OCI-LY7 (cell line): ENCODE data around the gene LRFN2. TPM values are rescaled to one million over a fixed set of nuclear protein-coding genes. Genes with fewer than 3 reads are reported as not detected.

Experiments
- BruUV-seq: library from RNA; stranded (reverse); fragments of 400-500 nt; replicated peaks from 2 replicates; lab custom pipeline; 2021; lab: Mats Ljungman, UMichigan
- CTCF ChIA-PET: fragments of 300-600 bp; sonication (Branson Sonifier 250); formaldehyde crosslinking; loops from one replicate; lab custom pipeline; 2022; ENCODE audit warnings: antibody characterized with exemption; ENCODE audit not compliant: unreplicated experiment; lab: Charles Lee
- POLR2A ChIA-PET: fragments of 300-600 bp; sonication (Branson Sonifier 250); formaldehyde crosslinking; loops from one replicate; lab custom pipeline; 2022; ENCODE audit warnings: antibody characterized with exemption; lab: Charles Lee
- DNase-seq: peaks from one replicate; pipeline ENCODE4 v3.0.0-alpha.2; 2015; ENCODE audit warnings: low spot score
- H2AFZ ChIP-seq: fragments of 200-600 bp; sonication (generic), shearing (Covaris generic); 2 replicates; pipeline ENCODE4 v1.6.1; 2014; ENCODE audit warnings: mild to moderate bottlenecking, antibody characterized with exemption, low read length, moderate library complexity
- H3K27ac ChIP-seq: fragments of 200-600 bp; sonication (generic); 2 replicates; pipeline ENCODE4 v1.5.1; 2014; ENCODE audit warnings: mixed run types, low read depth, mild to moderate bottlenecking, moderate library complexity, low read length, inconsistent platforms; ENCODE audit not compliant: poor library complexity, severe bottlenecking
- H3K36me3 ChIP-seq: fragments of 200-600 bp; sonication (generic); 2 replicates; pipeline ENCODE4 v1.6.1; 2014; ENCODE audit warnings: mild to moderate bottlenecking, antibody characterized with exemption, low read length, moderate library complexity, mixed read lengths; ENCODE audit not compliant: insufficient read depth
- H3K4me1 ChIP-seq: fragments of 200-600 bp; sonication (generic); 2 replicates; pipeline ENCODE4 v1.5.1; 2014; ENCODE audit warnings: mild to moderate bottlenecking, low read length; ENCODE audit not compliant: insufficient read depth, poor library complexity, severe bottlenecking
- H3K4me2 ChIP-seq: fragments of 200-600 bp; sonication (generic); 2 replicates; pipeline ENCODE4 v1.6.1; 2014; ENCODE audit warnings: mild to moderate bottlenecking, low read length
- H3K4me3 ChIP-seq: fragments of 200-600 bp; sonication (generic); 2 replicates; pipeline ENCODE4 v1.5.1; 2014; ENCODE audit warnings: mild to moderate bottlenecking, low read depth, low read length; ENCODE audit not compliant: poor library complexity, severe bottlenecking
- H3K79me2 ChIP-seq: fragments of 200-600 bp; sonication (generic); 2 replicates; pipeline ENCODE4 v1.6.1; 2016; ENCODE audit warnings: low read depth, mild to moderate bottlenecking, low read length, moderate library complexity, mixed read lengths; ENCODE audit not compliant: insufficient read depth
- H3K9me2 ChIP-seq: fragments of 200-600 bp; sonication (generic); 2 replicates; pipeline ENCODE4 v1.6.1; 2016; ENCODE audit warnings: mild to moderate bottlenecking, low read length, mixed read lengths; ENCODE audit not compliant: insufficient read depth
- H3K9me3 ChIP-seq: fragments of 200-600 bp; sonication (generic); 2 replicates; pipeline ENCODE4 v1.6.1; 2014; ENCODE audit warnings: mild to moderate bottlenecking, mixed run types, low read length, mixed read lengths
- H4K20me1 ChIP-seq: fragments of 200-600 bp; sonication (generic); 2 replicates; pipeline ENCODE4 v1.6.1; 2014; ENCODE audit warnings: mild to moderate bottlenecking, antibody characterized with exemption, low read length, moderate library complexity, mixed read lengths; ENCODE audit not compliant: insufficient read depth
- CTCF ChIP-seq: fragments of 200-600 bp; sonication (generic); conservative IDR thresholded peaks from 2 replicates; pipeline ENCODE4 v1.5.1; 2014; ENCODE audit warnings: mild to moderate bottlenecking, antibody characterized with exemption, low read length, moderate library complexity, mixed read lengths
- EZH2phosphoT487 ChIP-seq: fragments of 200-600 bp; sonication (generic); IDR thresholded peaks from 2 replicates; pipeline ENCODE4 v1.6.1; 2018; ENCODE audit warnings: low read depth, borderline replicate concordance, mild to moderate bottlenecking, mixed run types, antibody characterized with exemption, low read length, moderate library complexity, mixed read lengths
- intact Hi-C: fragments of 100-400 bp; cut with micrococcal nuclease; formaldehyde crosslinking; loops from one replicate; pipeline ENCODE4 v1.10.0; 2022; ENCODE audit not compliant: unreplicated experiment
- total RNA-seq, 2 experiments: library from RNA; depleted of rRNA in 1 of 2; stranded (reverse); fragments of >200 nt in 1 of 2; shearing (Covaris generic) in 1 of 2; gene quantifications; 2 replicates each; pipeline ENCODE4 v1.2.3, GENCODE V29; 2014 to 2022

Gene LRFN2
- total RNA-seq, 2 experiments from 2014 or later: not detected

GRCh38 chr6:40471243-40471642 is 115.9 kb downstream of the LRFN2 start:
- no peak overlapping the region for H3K4me2 ChIP-seq
- H3K9me2 ChIP-seq: no peaks in the 10 kb centered on the region
- POLR2A ChIA-PET: no interaction called here
- H2AFZ ChIP-seq: no peak overlapping the region
- BruUV-seq: no TSS peak
- H3K4me1 ChIP-seq: no peaks in the 10 kb centered on the region
- no peaks in the 10 kb centered on the region for H3K36me3 ChIP-seq
- no peaks in the 10 kb centered on the region for H4K20me1 ChIP-seq
- intact Hi-C loops: no loop called here
- DNase-seq: no peak
- no peak overlapping the region for H3K27ac ChIP-seq
- H3K4me3 ChIP-seq: no peak overlapping the region
- H3K9me3 ChIP-seq: no peaks in the 10 kb centered on the region
- no peaks in the 10 kb centered on the region for H3K79me2 ChIP-seq
- TF ChIP-seq CTCF: no peak
- TF ChIP-seq EZH2phosphoT487: no peak
- CTCF ChIA-PET: no interaction called here

GRCh38 chr6:40469323-40469722 is 117.8 kb downstream of the LRFN2 start:
- no peaks in the 10 kb centered on the region for H3K36me3 ChIP-seq
- H3K9me3 ChIP-seq: no peaks in the 10 kb centered on the region
- DNase-seq: no peak
- no peak for TF ChIP-seq CTCF
- no peak for TF ChIP-seq EZH2phosphoT487
- no peaks in the 10 kb centered on the region for H3K9me2 ChIP-seq
- no peak overlapping the region for H3K4me2 ChIP-seq
- H3K4me3 ChIP-seq: no peak overlapping the region
- H4K20me1 ChIP-seq: no peaks in the 10 kb centered on the region
- H3K4me1 ChIP-seq: no peaks in the 10 kb centered on the region
- POLR2A ChIA-PET: interaction anchor here (0.6 kb wide), 1 partner anchor 1110 kb away, joined by 3 read pairs; no protein-coding TSS in a partner anchor
- CTCF ChIA-PET: no interaction called here
- H3K79me2 ChIP-seq: no peaks in the 10 kb centered on the region
- intact Hi-C loops: no loop called here
- no peak overlapping the region for H3K27ac ChIP-seq
- BruUV-seq: no TSS peak
- H2AFZ ChIP-seq: no peak overlapping the region

- no peaks in the 10 kb centered on the region for H4K20me1 ChIP-seq
- H3K4me2 ChIP-seq: no peak overlapping the region
- H3K36me3 ChIP-seq: no peaks in the 10 kb centered on the region
- POLR2A ChIA-PET: no interaction called here
- H3K4me1 ChIP-seq: no peaks in the 10 kb centered on the region
- CTCF ChIA-PET: no interaction called here
- no peaks in the 10 kb centered on the region for H3K9me3 ChIP-seq
- no peaks in the 10 kb centered on the region for H3K9me2 ChIP-seq
- no peak for DNase-seq
- no TSS peak for BruUV-seq
- TF ChIP-seq CTCF: no peak
- no peak for TF ChIP-seq EZH2phosphoT487
- H3K27ac ChIP-seq: no peak overlapping the region
- H3K79me2 ChIP-seq: no peaks in the 10 kb centered on the region
- intact Hi-C loops: no loop called here
- no peak overlapping the region for H2AFZ ChIP-seq
- no peak overlapping the region for H3K4me3 ChIP-seq
These were observed 120.1 kb downstream of the LRFN2 start for GRCh38 chr6:40466986-40467539.
